HCT116 (cell line): Measurements from ENCODE around the gene KLHL10. TPM values are rescaled to one million over a fixed set of nuclear protein-coding genes. Genes with fewer than 3 reads are reported as not detected.

Experiments
- ATAC-seq: fragments of 200-7000 bp; cut with Tn5 transposase; 2 replicates; pipeline ENCODE4 v1.9.1; 2020; ENCODE audit warnings: mild to moderate bottlenecking, moderate library complexity
- BruUV-seq: library from RNA; stranded (reverse); fragments of 400-500 nt; replicated peaks from 2 replicates; lab custom pipeline; 2021; lab: Mats Ljungman, UMichigan
- CTCF ChIA-PET: fragments of 300-600 bp; sonication (Branson Sonifier 250); formaldehyde crosslinking; loops from one replicate; lab custom pipeline; 2021; ENCODE audit warnings: antibody characterized with exemption; lab: Charles Lee
- POLR2A ChIA-PET: fragments of 300-600, 350-600 bp; sonication (Branson Sonifier 250); formaldehyde crosslinking; loops from one replicate; lab custom pipeline; 2021; ENCODE audit warnings: antibody characterized with exemption; lab: Charles Lee
- RAD21 ChIA-PET, 2 experiments: fragments of 300-600 bp; sonication (Branson Sonifier 250); formaldehyde crosslinking; loops; one replicate each; lab custom pipeline; 2023; ENCODE audit warnings: low total read pairs in 2 of 2; ENCODE audit not compliant: uncharacterized antibody in 2 of 2, unreplicated experiment in 2 of 2, low non-redundant PET in 1 of 2; lab: Charles Lee
- DNase-seq: peaks from one replicate; pipeline ENCODE4 v3.0.0-alpha.2; 2010; ENCODE audit warnings: low read depth, low spot score
- H2AFZ ChIP-seq: fragments of 200-600 bp; shearing (Covaris generic), sonication (generic); 2 replicates; pipeline ENCODE4 v1.6.1; 2017; ENCODE audit warnings: low read depth, mixed run types, mixed read lengths, antibody characterized with exemption, low read length; ENCODE audit not compliant: poor library complexity, severe bottlenecking
- H3K27ac ChIP-seq: 2 replicates; pipeline ENCODE4 v1.5.1; 2012; ENCODE audit warnings: low read depth, low read length
- H3K27me3 ChIP-seq: fragments of 200-600 bp; sonication (generic); 2 replicates; pipeline ENCODE4 v1.6.1; 2016; ENCODE audit warnings: mixed run types, low read length, mixed read lengths; ENCODE audit not compliant: insufficient read depth
- H3K36me3 ChIP-seq, 2 experiments: fragments of 200-500 bp in 1 of 2; fragments of 200-600 bp in 1 of 2; sonication (Bioruptor generic) in 1 of 2; sonication (generic) in 1 of 2; 2 replicates each; pipeline versions ENCODE4 v1.5.1 to v1.6.1; 2014 to 2016; ENCODE audit warnings: low read length in 2 of 2, inconsistent platforms in 1 of 2, mixed read lengths in 1 of 2, mixed run types in 1 of 2; ENCODE audit not compliant: insufficient read depth in 2 of 2, control insufficient read depth in 1 of 2
- H3K4me1 ChIP-seq, 2 experiments: fragments of 200-600 bp in 1 of 2; sonication (generic) in 1 of 2; 2 replicates each; pipeline versions ENCODE4 v1.5.1 to v1.6.1; 2012 to 2017; ENCODE audit warnings: low read length in 2 of 2, inconsistent platforms in 1 of 2, mild to moderate bottlenecking in 1 of 2, mixed read lengths in 1 of 2, mixed run types in 1 of 2, moderate library complexity in 1 of 2; ENCODE audit not compliant: insufficient read depth in 2 of 2, control insufficient read depth in 1 of 2
- H3K4me2 ChIP-seq: fragments of 200-600 bp; sonication (generic); 2 replicates; pipeline ENCODE4 v1.6.1; 2017; ENCODE audit warnings: mixed run types, low read length, mixed read lengths
- H3K4me3 ChIP-seq, 2 experiments: fragments of 200-600 bp in 1 of 2; sonication (generic) in 1 of 2; replicated peaks in 1 of 2; 2 replicates each; pipeline ENCODE4 v1.5.1; 2011 to 2016; ENCODE audit warnings: low read length in 2 of 2, control low read depth in 1 of 2, low read depth in 1 of 2, mild to moderate bottlenecking in 1 of 2, mixed read lengths in 1 of 2, mixed run types in 1 of 2
- H3K79me2 ChIP-seq: fragments of 200-600 bp; sonication (generic); 2 replicates; pipeline ENCODE4 v1.6.1; 2017; ENCODE audit warnings: mild to moderate bottlenecking, mixed run types, low read length, moderate library complexity, mixed read lengths; ENCODE audit not compliant: insufficient read depth
- H3K9ac ChIP-seq: fragments of 200-600 bp; sonication (generic); 2 replicates; pipeline ENCODE4 v1.6.1; 2016; ENCODE audit warnings: low read length, mixed read lengths
- H3K9me2 ChIP-seq: fragments of 200-600 bp; sonication (generic), shearing (Covaris generic); 2 replicates; pipeline ENCODE4 v1.6.1; 2017; ENCODE audit warnings: mixed run types, mild to moderate bottlenecking, moderate library complexity; ENCODE audit not compliant: insufficient read depth
- H3K9me3 ChIP-seq, 2 experiments: fragments of 200-500 bp in 1 of 2; fragments of 200-600 bp in 1 of 2; sonication (Bioruptor generic) in 1 of 2; sonication (generic) in 1 of 2; 2 replicates each; pipeline ENCODE4 v1.6.1; 2014 to 2017; ENCODE audit warnings: low read length in 2 of 2, mixed read lengths in 2 of 2, inconsistent platforms in 1 of 2, low read depth in 1 of 2, mild to moderate bottlenecking in 1 of 2, mixed run types in 1 of 2, moderate library complexity in 1 of 2; ENCODE audit not compliant: control insufficient read depth in 1 of 2, insufficient read depth in 1 of 2
- H4K20me1 ChIP-seq: fragments of 200-600 bp; sonication (generic), shearing (Covaris generic); 2 replicates; pipeline ENCODE4 v1.6.1; 2017; ENCODE audit warnings: mixed run types, mild to moderate bottlenecking, moderate library complexity; ENCODE audit not compliant: insufficient read depth
- ATF3 ChIP-seq: IDR thresholded peaks from 2 replicates; pipeline ENCODE4 v1.6.1; 2012
- CBX3 ChIP-seq: IDR thresholded peaks from 2 replicates; pipeline ENCODE4 v1.6.1; 2012; ENCODE audit warnings: low read depth
- CEBPB ChIP-seq: IDR thresholded peaks from 2 replicates; pipeline ENCODE4 v1.6.1; 2012; ENCODE audit warnings: low read depth
- CTCF ChIP-seq, 3 experiments: fragments of 200-600 bp in 1 of 3; sonication (generic) in 1 of 3; IDR thresholded peaks in 2 of 3; conservative IDR thresholded peaks in 1 of 3; 2 replicates each; pipeline ENCODE4 v1.5.1; 2012 to 2017; ENCODE audit warnings: low read depth in 2 of 3, low read length in 2 of 3, antibody characterized with exemption in 1 of 3, borderline replicate concordance in 1 of 3, control low read depth in 1 of 3, mild to moderate bottlenecking in 1 of 3, mixed read lengths in 1 of 3, mixed run types in 1 of 3, moderate library complexity in 1 of 3; ENCODE audit not compliant: insufficient read depth in 1 of 3
- EZH2phosphoT487 ChIP-seq: fragments of 200-600 bp; IDR thresholded peaks from 2 replicates; pipeline ENCODE4 v1.6.1; 2018; ENCODE audit warnings: antibody characterized with exemption, borderline replicate concordance
- JUND ChIP-seq: IDR thresholded peaks from 2 replicates; pipeline ENCODE4 v1.6.1; 2012
- POLR2A ChIP-seq: IDR thresholded peaks from 2 replicates; pipeline ENCODE4 v1.7.0; 2011; ENCODE audit warnings: borderline replicate concordance; ENCODE audit not compliant: insufficient read depth, insufficient read length; ENCODE audit errors: extremely low read depth
- RAD21 ChIP-seq: IDR thresholded peaks from 2 replicates; pipeline ENCODE4 v1.6.1; 2012; ENCODE audit warnings: low read depth, mild to moderate bottlenecking
- SIN3A ChIP-seq: IDR thresholded peaks from 2 replicates; pipeline ENCODE4 v1.6.1; 2012; ENCODE audit warnings: low read depth
- SRF ChIP-seq: IDR thresholded peaks from 2 replicates; pipeline ENCODE4 v1.6.1; 2012; ENCODE audit warnings: low read depth
- ZFX ChIP-seq: fragments of 450-650 bp; IDR thresholded peaks from 2 replicates; pipeline ENCODE4 v1.6.1; 2017
- ZNF274 ChIP-seq: fragments of 200-500 bp; sonication (Bioruptor generic); IDR thresholded peaks from 2 replicates; pipeline ENCODE4 v1.6.1; 2014; ENCODE audit warnings: mild to moderate bottlenecking, low read depth, low read length, inconsistent platforms
- intact Hi-C: fragments of 100-400 bp; cut with micrococcal nuclease; formaldehyde crosslinking; loops from 2 replicates; pipeline ENCODE4 v1.10.0; 2022
- total RNA-seq: library from RNA; stranded (reverse); gene quantifications from one replicate; pipeline ENCODE4 v1.2.1, GENCODE V29; 2021; ENCODE audit not compliant: unreplicated experiment

The KLHL10 gene
- total RNA-seq, 1 experiment from 2014 or later, result not detected

- H3K79me2 ChIP-seq, result peaks cover 19% of the 10 kb centered on the region; the same call in 1 of the 2 replicates
- H2AFZ ChIP-seq, result no peak overlapping the region
- H3K27me3 ChIP-seq, result no peaks in the 10 kb centered on the region
- CTCF ChIA-PET, result no interaction called here
- no peak for DNase-seq
- H3K4me3 ChIP-seq, result no peak overlapping the region
- no peak overlapping the region for H3K9ac ChIP-seq
- no TSS peak for BruUV-seq
- H3K36me3 ChIP-seq, result no peaks in the 10 kb centered on the region; a peak in 1 of 4 replicates
- H3K4me2 ChIP-seq, result no peak overlapping the region
- H3K9me3 ChIP-seq, result no peaks in the 10 kb centered on the region
- no peak for ATAC-seq
- no peak overlapping the region for H3K27ac ChIP-seq
- RAD21 ChIA-PET, result no interaction called here
- intact Hi-C loops, result no loop called here
- POLR2A ChIA-PET, result no interaction called here
- peaks cover 2 to 8% of the 10 kb centered on the region in 2 experiments; a peak in 2 of 4 replicates for H3K4me1 ChIP-seq
- no peaks in the 10 kb centered on the region for H3K9me2 ChIP-seq
- H4K20me1 ChIP-seq, result no peaks in the 10 kb centered on the region
- TF ChIP-seq SIN3A, result no peak
- TF ChIP-seq JUND, result no peak
- TF ChIP-seq EZH2phosphoT487, result no peak
- TF ChIP-seq ZFX, result no peak
- TF ChIP-seq CBX3, result no peak
- TF ChIP-seq RAD21, result no peak
- no peak for TF ChIP-seq CEBPB
- no peak for TF ChIP-seq ZNF274
- TF ChIP-seq CTCF (IDR thresholded peaks at IDR 0.05 in 2 of 3, conservative IDR thresholded peaks at IDR 0.05 in 1 of 3; ENCODE audit: borderline replicate concordance in 1 of 3, insufficient read depth in 1 of 3, low read depth in 2 of 3, low read length in 2 of 3), result no peak
- no peak for TF ChIP-seq ATF3
- no peak for TF ChIP-seq POLR2A
- no peak for TF ChIP-seq SRF
- TF ChIP-seq, all 23 proteins: peak for 0
Measured at GRCh38 chr17:41818024-41818423, 19.6 kb upstream of the KLHL10 start.
